B cell (primary cell): Measurements from ENCODE around the gene CACNA2D2. TPM values are rescaled to one million over a fixed set of nuclear protein-coding genes. Genes with fewer than 3 reads are reported as not detected.

Experiments
- ATAC-seq: fragments of 200-7000 bp; cut with Tn5 transposase; one replicate; pipeline ENCODE4 v1.10.0; 2021; ENCODE audit warnings: low read depth, mild to moderate bottlenecking, moderate number of reproducible peaks, moderate library complexity
- CTCF ChIA-PET: fragments of 350-600 bp; sonication (Branson Sonifier 250); formaldehyde crosslinking; loops from one replicate; lab custom pipeline; 2021; ENCODE audit warnings: antibody characterized with exemption, inconsistent platforms; lab: Charles Lee
- POLR2A ChIA-PET: fragments of 350-600 bp; sonication (Branson Sonifier 250); formaldehyde crosslinking; loops from one replicate; lab custom pipeline; 2021; ENCODE audit warnings: antibody characterized with exemption; lab: Charles Lee
- DNase-seq: peaks from one replicate; pipeline ENCODE4 v3.0.0; 2013
- H2AFZ ChIP-seq: 2 replicates; pipeline ENCODE4 v1.6.1; 2012; ENCODE audit warnings: mild to moderate bottlenecking, low read depth, low read length; ENCODE audit not compliant: insufficient read depth, poor library complexity, severe bottlenecking
- H3K27ac ChIP-seq, 2 donors: 1 replicate in 1 of 2; 2 replicates in 1 of 2; pipeline ENCODE4 v1.5.1; 2012 to 2013; ENCODE audit warnings: low read length in 2 of 2, mild to moderate bottlenecking in 2 of 2, moderate library complexity in 1 of 2
- H3K27me3 ChIP-seq, 4 experiments: fragments of 200-600 bp in 1 of 4; sonication (generic) in 1 of 4; replicated peaks in 1 of 4; 1 replicate in 2 of 4; 2 replicates in 2 of 4; pipeline versions ENCODE4 v1.6.1 to v1.7.0; 2013 to 2016; ENCODE audit warnings: low read length in 3 of 4, mild to moderate bottlenecking in 2 of 4, mixed read lengths in 1 of 4, moderate library complexity in 1 of 4; ENCODE audit not compliant: insufficient read depth in 4 of 4, control insufficient read depth in 3 of 4; ENCODE audit errors: control extremely low read depth in 1 of 4
- H3K36me3 ChIP-seq, 2 experiments: replicated peaks in 1 of 2; 1 replicate in 1 of 2; 2 replicates in 1 of 2; pipeline versions ENCODE4 v1.6.1 to v1.7.1; 2013; ENCODE audit warnings: low read length in 1 of 2; ENCODE audit not compliant: insufficient read depth in 2 of 2, control insufficient read depth in 1 of 2; ENCODE audit errors: control extremely low read depth in 1 of 2, extremely low read depth in 1 of 2
- H3K4me1 ChIP-seq, 2 donors: fragments of 200-600 bp in 1 of 2; sonication (generic) in 1 of 2; 1 replicate in 1 of 2; 2 replicates in 1 of 2; pipeline versions ENCODE4 v1.5.1 to v1.6.1; 2013 to 2017; ENCODE audit warnings: low read length in 2 of 2; ENCODE audit not compliant: control insufficient read depth in 2 of 2, insufficient read depth in 2 of 2
- H3K4me2 ChIP-seq: replicated peaks from 2 replicates; pipeline ENCODE3; 2012; ENCODE audit warnings: mild to moderate bottlenecking, low read depth, low read length; ENCODE audit not compliant: poor library complexity, severe bottlenecking
- H3K4me3 ChIP-seq, 5 experiments: fragments of 200-600 bp in 1 of 5; sonication (generic) in 1 of 5; 1 replicate in 3 of 5; 2 replicates in 2 of 5; pipeline versions ENCODE4 v1.5.1 to v1.7.0; 2011 to 2016; ENCODE audit warnings: low read length in 4 of 5, mild to moderate bottlenecking in 4 of 5, low read depth in 2 of 5, control low read depth in 1 of 5, moderate library complexity in 1 of 5; ENCODE audit not compliant: insufficient read depth in 1 of 5; ENCODE audit errors: control extremely low read depth in 1 of 5, extremely low read depth in 1 of 5
- H3K79me2 ChIP-seq: fragments of 200-600 bp; sonication (generic); one replicate; pipeline ENCODE4 v1.6.0; 2016; ENCODE audit warnings: low read length; ENCODE audit not compliant: control insufficient read depth, insufficient read depth
- H3K9ac ChIP-seq: fragments of 200-600 bp; sonication (generic); 2 replicates; pipeline ENCODE4 v1.6.1; 2017; ENCODE audit warnings: mild to moderate bottlenecking, low read length, moderate library complexity
- H3K9me3 ChIP-seq, 3 donors: one replicate each; pipeline versions ENCODE4 v1.6.1 to v1.7.1; 2013; ENCODE audit warnings: low read length in 2 of 3; ENCODE audit not compliant: control insufficient read depth in 2 of 3, insufficient read depth in 1 of 3; ENCODE audit errors: control extremely low read depth in 1 of 3
- H4K20me1 ChIP-seq: 2 replicates; pipeline ENCODE4 v1.6.0; 2012; ENCODE audit warnings: mild to moderate bottlenecking, low read length; ENCODE audit not compliant: insufficient read depth, control insufficient read depth, poor library complexity, severe bottlenecking
- H3K27ac Mint-ChIP-seq: one replicate; pipeline ENCODE4 v1.8.0; 2021; ENCODE audit warnings: mixed read lengths
- H3K27me3 Mint-ChIP-seq: one replicate; pipeline ENCODE4 v1.8.0; 2021; ENCODE audit warnings: mixed read lengths
- H3K4me1 Mint-ChIP-seq: one replicate; pipeline ENCODE4 v1.8.0; 2021; ENCODE audit warnings: mixed read lengths
- H3K4me3 Mint-ChIP-seq: one replicate; pipeline ENCODE4 v1.8.0; 2021; ENCODE audit warnings: mixed read lengths
- H3K9me3 Mint-ChIP-seq: one replicate; pipeline ENCODE4 v1.8.0; 2022; ENCODE audit warnings: mixed read lengths; ENCODE audit not compliant: insufficient read depth
- CTCF ChIP-seq: fragments of 200-600 bp; IDR thresholded peaks from one replicate; pipeline ENCODE4 v1.8.0; 2022; ENCODE audit warnings: antibody characterized with exemption, mild to moderate bottlenecking
- EZH2 ChIP-seq: IDR thresholded peaks from 2 replicates; pipeline ENCODE4 v1.6.1; 2012; ENCODE audit warnings: borderline replicate concordance, low read depth, mild to moderate bottlenecking, moderate library complexity, low read length; ENCODE audit not compliant: insufficient read depth, poor library complexity, severe bottlenecking
- WGBS: methylation state at CpG from one replicate; pipeline ENCODE4 v1.1.5; 2013; ENCODE audit warnings: missing lambda C conversion rate; ENCODE audit not compliant: insufficient coverage; 5-methylcytosine and 5-hydroxymethylcytosine counted together
- intact Hi-C: fragments of 100-400 bp; cut with micrococcal nuclease; formaldehyde crosslinking; loops from one replicate; pipeline ENCODE4 v1.10.0; 2022
- polyA plus RNA-seq: library from polyadenylated mRNA; depleted of rRNA; stranded (reverse); fragments of >200 nt; gene quantifications from 2 replicates; pipeline ENCODE4 v1.2.3, GENCODE V29; 2012
- total RNA-seq, 2 donors: library from RNA; stranded (reverse); fragments of 120-200 nt in 1 of 2; gene quantifications; 1 replicate in 1 of 2; 2 replicates in 1 of 2; pipeline versions ENCODE4 v1.2.3 to v1.2.4, GENCODE V29; 2013 to 2022

CACNA2D2 gene
- total and polyA plus RNA-seq, 2 donors (not counting 1 experiment from before 2014, with no cell fraction given): 0.69 to 1.2 TPM

GRCh38 chr3:50493623-50494022 is 9.8 kb downstream of the CACNA2D2 start:
- ChIA-PET CTCF (no interaction called here), POLR2A (no interaction called here)
- 97% methylated on average over 11 of the region's 11 CpGs for WGBS

GRCh38 chr3:50493086-50493485 is 10.3 kb downstream of the CACNA2D2 start:
- Histone ChIP-seq H3K27ac (no peak overlapping the region), H3K36me3 (no peaks in the 10 kb centered on the region), H3K4me2 (no peak overlapping the region), H3K27me3 (peaks cover 0 to 9% (median 0%) of the 10 kb centered on the region in 4 experiments), H3K79me2 (no peaks in the 10 kb centered on the region), H3K9ac (no peak overlapping the region), H3K4me3 (no peak overlapping the region), H3K4me1 (no peaks in the 10 kb centered on the region), H4K20me1 (no peaks in the 10 kb centered on the region), H2AFZ (no peak overlapping the region), H3K9me3 (peaks cover 0 to 6% (median 1%) of the 10 kb centered on the region in 3 donors)
- no peak for DNase-seq
- WGBS: 89% methylated on average over 3 of the region's 4 CpGs
- no peak for ATAC-seq
- ChIA-PET POLR2A (no interaction called here), CTCF (no interaction called here)
- no peak overlapping the region for H3K4me3 Mint-ChIP-seq
- peaks cover 10% of the 10 kb centered on the region for H3K27me3 Mint-ChIP-seq
- no peak for TF ChIP-seq CTCF
- no peak for TF ChIP-seq EZH2
- no peaks in the 10 kb centered on the region for H3K9me3 Mint-ChIP-seq
- intact Hi-C loops: no loop called here
- no peaks in the 10 kb centered on the region for H3K4me1 Mint-ChIP-seq
- H3K27ac Mint-ChIP-seq: no peak overlapping the region

More at GRCh38 chr3:50493623-50494022, 9.8 kb downstream of the CACNA2D2 start:
- H3K9me3 ChIP-seq: peaks cover 0 to 6% (median 1%) of the 10 kb centered on the region in 3 donors
- Mint-ChIP-seq H3K27me3 (peaks cover 12% of the 10 kb centered on the region), H3K4me1 (no peaks in the 10 kb centered on the region), H3K4me3 (no peak overlapping the region), H3K27ac (no peak overlapping the region), H3K9me3 (no peaks in the 10 kb centered on the region)
- no peak overlapping the region for H3K27ac ChIP-seq
- intact Hi-C loops: no loop called here
- no peak overlapping the region for H3K4me2 ChIP-seq
- no peaks in the 10 kb centered on the region for H4K20me1 ChIP-seq
- no peaks in the 10 kb centered on the region for H3K79me2 ChIP-seq
- no peaks in the 10 kb centered on the region for H3K36me3 ChIP-seq
- ATAC-seq (no peak), DNase-seq (no peak)
- H3K27me3 ChIP-seq: peaks cover 0 to 14% (median 0%) of the 10 kb centered on the region in 4 experiments
- no peaks in the 10 kb centered on the region for H3K4me1 ChIP-seq
- no peak for TF ChIP-seq CTCF
- no peak for TF ChIP-seq EZH2
- no peak overlapping the region for H2AFZ ChIP-seq
- no peak overlapping the region for H3K4me3 ChIP-seq
- H3K9ac ChIP-seq: no peak overlapping the region
